Mucosa of gallbladder (tissue), 1 donor: ENCODE data around the gene BACH1. TPM values are rescaled to one million over a fixed set of nuclear protein-coding genes. Genes with fewer than 3 reads are reported as not detected.
"Not testable (repeated sequence)": the region's sequence is repeated elsewhere in the genome, so short reads cannot be mapped to it uniquely, and the experiment has no call there.

Experiments used
- DNase-seq: peaks from one replicate; pipeline ENCODE4 v3.0.0-alpha.2; 2020; ENCODE audit warnings: low spot score
- total RNA-seq: library from RNA; stranded (reverse); gene quantifications from one replicate; pipeline ENCODE4 v1.2.1, GENCODE V29; 2021
- donor health status: DM: no; HTN: no; CAD: no.

The BACH1 gene
- total RNA-seq, result 50.0 TPM

DNA sequence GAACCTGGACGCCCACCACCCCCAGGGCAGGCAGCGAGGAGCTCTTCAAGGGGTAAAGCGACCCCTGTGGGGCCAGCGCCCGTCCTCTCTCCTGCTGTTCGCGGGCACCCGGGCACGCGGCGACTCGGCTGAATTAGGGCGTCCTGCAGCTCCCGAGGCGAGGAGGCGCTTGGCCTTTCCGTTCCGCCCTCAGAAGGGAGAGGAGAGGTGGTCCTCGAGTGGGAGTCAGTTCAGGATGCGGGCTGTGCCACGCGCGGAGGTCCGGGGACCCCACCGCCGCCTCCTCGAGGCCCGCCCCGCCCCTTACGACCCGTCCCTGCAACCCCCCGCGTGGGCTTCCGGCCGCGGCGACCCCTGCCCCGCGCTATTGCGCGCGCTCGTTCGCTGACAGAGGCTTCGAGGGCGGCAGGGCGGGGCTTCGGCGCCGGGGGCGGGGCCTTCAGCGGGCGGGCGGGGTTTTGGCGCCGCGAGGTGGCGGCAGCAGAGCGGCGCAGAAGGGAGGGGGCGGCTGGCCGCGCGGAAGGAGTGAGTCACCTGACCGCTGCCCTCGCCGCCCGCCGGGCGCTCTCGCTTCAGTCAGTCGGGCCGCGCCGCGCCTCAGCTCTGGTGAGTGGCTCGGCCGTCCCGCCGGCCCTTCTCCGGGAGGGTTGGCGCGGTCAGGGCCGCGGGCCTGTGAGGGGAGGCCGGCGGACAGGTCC is at the start of gene BACH1:
TSS of gene BACH1 (plus strand) at position 575 of the 698 bp plus-strand sequence. CDS start 22,359 bp downstream, outside the sequence.
- peak; percentile 91 for DNase-seq

- not testable (repeated sequence) for DNase-seq
These were observed 49.4 kb upstream of the BACH1 start for GRCh38 chr21:29249289-29249688.

DNA sequence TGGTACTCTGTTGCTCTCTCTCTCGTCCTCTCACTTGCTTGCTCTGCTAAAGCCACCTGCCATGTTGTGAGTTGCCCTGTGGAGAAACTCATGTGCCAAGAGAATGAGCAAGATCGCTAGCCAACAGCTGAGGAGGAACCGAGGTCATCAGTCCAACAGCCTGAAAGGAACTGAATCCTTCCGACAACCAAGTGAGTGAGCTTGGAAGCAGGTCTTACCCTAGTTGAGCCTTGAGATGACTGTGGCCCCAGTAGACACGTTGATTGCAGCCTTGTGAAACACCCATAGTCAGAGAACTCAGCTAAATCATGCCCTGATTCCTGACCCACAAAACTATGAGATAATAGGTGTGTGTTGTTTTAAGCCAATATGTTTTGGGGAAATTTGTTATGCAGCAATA is 48.1 kb upstream of the BACH1 start:
- no peak for DNase-seq

GRCh38 chr21:29253861-29254260 is 44.9 kb upstream of the BACH1 start:
- DNase-seq, result not testable (repeated sequence)

DNA sequence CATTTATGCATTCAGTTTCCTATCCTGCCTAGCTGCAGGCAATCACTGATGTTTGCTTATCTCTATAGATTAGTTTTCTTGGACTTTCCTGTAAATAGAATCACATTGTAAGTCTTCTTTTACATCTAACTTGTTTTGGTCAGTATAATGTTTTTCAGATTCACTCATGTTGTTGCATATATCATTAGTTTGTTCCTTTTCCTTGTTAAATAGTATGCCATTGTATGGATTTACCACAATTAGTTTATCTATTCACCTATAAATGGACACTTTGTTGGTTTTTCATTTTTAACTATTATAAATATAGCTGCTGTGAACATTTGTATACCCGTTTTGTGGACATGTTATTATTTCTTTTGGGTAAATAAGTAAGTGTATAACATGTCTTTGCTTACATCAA is 44.2 kb upstream of the BACH1 start:
- DNase-seq, result no peak

DNA sequence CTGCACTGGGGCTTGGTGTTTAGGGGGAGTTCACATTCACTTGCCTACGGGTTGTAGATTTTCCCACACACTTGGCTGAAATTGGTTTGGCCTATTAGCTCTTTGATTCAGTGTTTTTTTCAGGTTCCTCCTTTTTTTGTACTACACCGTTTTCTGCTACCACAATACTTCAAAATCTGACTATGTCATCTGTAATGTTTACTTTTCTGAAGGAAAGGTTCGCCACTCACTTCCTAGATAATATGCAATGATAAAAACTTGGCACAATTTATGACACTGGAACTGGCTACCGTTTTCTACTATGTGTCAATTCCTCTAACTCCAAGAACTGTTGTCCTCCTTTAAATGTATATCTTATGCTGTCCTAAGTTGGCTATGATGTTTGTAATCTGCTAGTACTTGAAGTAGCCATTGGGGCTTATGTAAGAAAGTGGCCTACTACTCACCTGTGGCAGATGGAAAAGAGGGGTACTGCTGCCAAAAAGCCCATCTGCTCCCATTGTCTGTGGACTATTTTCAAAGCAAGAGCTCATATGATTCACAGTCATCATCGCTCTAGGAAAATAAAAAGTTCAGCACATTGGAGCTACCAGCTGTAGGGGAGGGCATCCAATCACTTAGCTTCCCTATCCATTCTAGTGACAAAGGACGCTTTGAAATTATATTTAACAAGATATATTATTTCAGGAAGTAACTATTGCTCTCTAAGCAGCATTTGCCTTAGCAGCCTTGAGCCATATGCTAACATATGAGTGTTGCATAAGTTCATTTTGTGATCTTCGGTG is 42.4 kb upstream of the BACH1 start:
- DNase-seq, result no peak

GRCh38 chr21:29257701-29258100 is 41.0 kb upstream of the BACH1 start:
- DNase-seq, result no peak

- no peak for DNase-seq
These were observed 39.9 kb upstream of the BACH1 start for GRCh38 chr21:29258626-29259338.

GRCh38 chr21:29260461-29260860 is 38.3 kb upstream of the BACH1 start:
- DNase-seq, result no peak

GRCh38 chr21:29261555-29262540 is 36.9 kb upstream of the BACH1 start:
- no peak for DNase-seq

- no peak for DNase-seq
These were observed 34.0 kb upstream of the BACH1 start for GRCh38 chr21:29264721-29265120.

DNA sequence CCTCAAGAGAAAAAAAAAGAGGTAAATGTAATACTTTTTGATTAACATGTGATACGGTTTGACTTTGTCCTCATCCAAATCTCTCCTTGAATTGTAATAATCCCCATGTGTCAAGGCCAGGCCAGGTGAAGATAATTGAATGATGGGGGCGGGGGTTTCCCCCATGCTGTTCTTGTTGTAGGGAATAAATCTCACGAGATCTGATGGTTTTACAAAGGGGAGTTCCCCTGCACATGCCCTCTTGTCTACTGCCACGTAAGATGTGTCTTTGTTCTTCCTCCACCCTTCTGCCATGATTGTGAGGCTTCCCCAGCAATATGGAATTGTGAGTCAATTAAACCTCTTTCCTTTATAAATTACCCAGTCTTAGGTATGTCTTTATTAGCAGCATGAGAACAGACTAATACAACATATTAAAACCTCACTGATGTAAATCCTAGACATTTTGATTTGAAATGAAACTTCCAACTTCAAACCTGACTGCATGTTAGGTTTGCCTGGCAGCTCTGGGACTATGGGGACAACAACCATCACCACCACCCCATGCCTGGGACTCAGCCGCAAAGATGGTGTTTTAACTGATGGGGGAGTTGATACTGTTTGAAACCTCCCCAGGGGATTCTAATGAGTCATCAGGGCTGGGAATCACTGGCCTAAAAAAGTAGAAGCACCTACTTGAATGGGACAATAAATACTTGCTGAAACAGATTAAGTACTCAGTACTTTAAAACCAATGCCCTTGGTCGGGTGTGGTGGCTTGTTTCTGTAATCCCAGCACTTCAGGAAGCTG is 32.8 kb upstream of the BACH1 start:
- DNase-seq, result no peak

DNA sequence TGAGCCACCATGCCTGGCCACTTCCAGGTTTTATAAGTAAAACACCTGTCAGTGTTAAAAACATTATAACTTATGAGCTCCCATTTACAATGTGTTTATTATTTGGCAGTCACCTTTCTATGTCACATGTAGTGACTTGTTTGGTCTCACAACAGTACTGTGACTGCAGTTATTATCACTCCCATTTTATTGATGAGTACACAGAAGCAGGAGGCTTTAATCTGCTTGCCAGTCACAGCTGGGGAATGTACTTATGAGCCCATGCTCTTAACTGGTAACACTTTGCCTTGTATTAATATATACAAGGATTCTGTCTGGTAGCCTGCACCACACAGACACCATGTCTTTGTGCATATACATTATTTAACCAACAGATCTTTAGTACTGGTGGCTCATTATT is 31.1 kb upstream of the BACH1 start:
- DNase-seq, result no peak

DNA sequence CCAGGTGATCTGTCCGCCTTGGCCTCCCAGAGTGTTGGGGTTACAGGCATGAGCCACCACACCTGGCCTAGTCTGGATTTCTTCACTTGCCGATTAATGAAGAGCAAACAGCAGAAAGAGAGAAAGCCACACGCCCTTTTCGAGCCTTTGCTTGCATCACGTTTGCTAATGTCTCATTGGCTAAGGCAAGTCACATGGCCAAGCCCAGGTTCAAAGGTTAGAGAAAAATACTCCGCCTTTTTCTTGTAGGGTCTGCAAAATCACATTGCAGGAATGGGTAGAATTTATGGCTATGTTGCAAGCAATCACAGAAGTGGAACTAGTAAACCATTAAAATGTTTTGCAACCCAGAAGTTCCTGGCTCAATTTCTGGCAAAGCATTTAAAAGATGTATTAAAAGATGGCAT is 26.8 kb upstream of the BACH1 start:
- no peak for DNase-seq

DNA sequence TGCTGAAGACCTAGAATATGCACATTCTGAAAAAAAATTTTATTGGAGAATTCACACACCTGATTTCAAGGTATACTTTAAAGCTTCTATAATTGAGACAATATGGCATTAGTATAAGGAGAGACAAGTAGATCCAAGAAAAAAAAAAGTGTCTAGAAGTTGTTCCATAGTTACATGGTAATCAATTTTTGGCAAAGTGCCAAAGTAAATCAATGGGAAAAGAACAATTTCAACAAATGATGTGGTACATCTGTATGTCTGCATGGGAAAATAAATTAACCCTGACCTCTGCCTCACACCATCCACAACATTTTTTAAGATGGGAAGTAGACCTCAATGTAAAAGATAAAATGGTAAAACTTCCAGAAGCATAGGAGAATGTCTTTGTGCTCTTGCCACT is 21.3 kb upstream of the BACH1 start:
- no peak for DNase-seq

DNA sequence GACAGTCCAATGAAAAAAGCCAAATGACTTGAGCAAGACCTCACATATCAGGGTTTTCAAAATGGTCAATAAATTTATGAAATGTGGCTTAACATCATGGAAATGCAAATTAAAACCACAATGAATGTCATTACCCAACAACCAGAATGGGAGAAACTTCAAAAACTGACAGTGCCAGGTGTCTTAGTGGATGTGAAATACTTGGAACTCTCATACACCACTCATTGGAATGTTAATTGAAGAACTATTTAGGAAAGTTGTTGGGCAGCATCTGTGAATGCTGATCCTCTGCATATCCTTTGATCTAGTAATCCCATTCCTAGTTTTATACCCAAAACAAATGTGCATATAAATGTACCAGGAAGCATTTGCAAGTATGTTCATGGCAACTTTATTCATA is 19.2 kb upstream of the BACH1 start:
- no peak for DNase-seq

- DNase-seq, result not testable (repeated sequence)
These were observed 16.9 kb upstream of the BACH1 start for GRCh38 chr21:29281801-29282200.

- DNase-seq, result no peak
These were observed 11.3 kb upstream of the BACH1 start for GRCh38 chr21:29287383-29287782.

DNA sequence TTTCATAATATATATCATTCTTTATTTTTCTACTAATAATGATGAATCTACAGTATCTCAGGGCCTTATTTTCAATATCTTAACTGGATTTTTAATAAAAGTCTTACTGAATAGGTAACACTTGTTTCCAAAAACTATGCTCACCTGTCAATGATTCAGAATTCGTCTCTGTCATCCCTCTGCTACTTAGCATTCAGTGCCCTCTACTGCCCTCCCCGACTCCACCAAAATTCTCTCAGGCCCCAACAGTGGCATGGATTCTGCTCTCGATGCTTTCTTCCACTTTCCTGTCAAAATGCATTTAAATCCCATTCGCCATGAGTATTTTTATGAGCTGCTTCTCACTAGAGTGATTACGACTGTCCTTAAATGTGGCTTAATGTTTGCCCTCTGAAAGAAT is 10.5 kb upstream of the BACH1 start:
- DNase-seq, result no peak

DNA sequence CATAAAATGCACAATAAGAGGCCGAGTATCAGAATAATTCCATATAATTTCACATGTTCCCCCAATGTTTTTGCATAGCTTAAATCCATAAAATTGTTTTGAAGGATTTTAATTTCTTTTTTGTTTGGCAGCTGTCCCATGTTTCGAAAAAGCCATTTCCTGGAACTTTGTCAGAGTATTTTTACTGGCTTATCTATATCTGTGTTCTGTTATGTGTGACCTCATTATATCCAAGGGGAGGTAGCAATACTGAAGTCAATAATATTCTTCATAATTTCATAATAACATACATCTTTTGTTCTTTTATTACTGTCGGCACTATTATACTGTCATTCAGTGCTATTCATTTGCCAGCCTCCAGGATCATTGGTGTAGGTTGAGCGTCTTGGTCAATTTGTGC is 9.4 kb upstream of the BACH1 start:
- DNase-seq, result no peak

- DNase-seq, result no peak
These were observed 8.5 kb upstream of the BACH1 start for GRCh38 chr21:29290240-29290639.
